DOHH2 (cell line): Measurements from ENCODE around the gene ANKDD1A.

Source experiments
- EZH2phosphoT487 ChIP-seq: fragments of 200-600 bp; sonication (generic); IDR thresholded peaks from 2 replicates; pipeline ENCODE4 v1.6.1; 2017; ENCODE audit warnings: borderline replicate concordance, mild to moderate bottlenecking, antibody characterized with exemption, low read length, moderate library complexity, mixed read lengths
- TF ChIP-seq, protein P1 (sequence below): fragments of 200-600 bp; sonication (generic); IDR thresholded peaks from one replicate; pipeline ENCODE4 v1.5.1; 2014; ENCODE audit warnings: antibody characterized with exemption, mild to moderate bottlenecking, low read depth, low read length; ENCODE audit not compliant: poor library complexity, severe bottlenecking

DNA sequence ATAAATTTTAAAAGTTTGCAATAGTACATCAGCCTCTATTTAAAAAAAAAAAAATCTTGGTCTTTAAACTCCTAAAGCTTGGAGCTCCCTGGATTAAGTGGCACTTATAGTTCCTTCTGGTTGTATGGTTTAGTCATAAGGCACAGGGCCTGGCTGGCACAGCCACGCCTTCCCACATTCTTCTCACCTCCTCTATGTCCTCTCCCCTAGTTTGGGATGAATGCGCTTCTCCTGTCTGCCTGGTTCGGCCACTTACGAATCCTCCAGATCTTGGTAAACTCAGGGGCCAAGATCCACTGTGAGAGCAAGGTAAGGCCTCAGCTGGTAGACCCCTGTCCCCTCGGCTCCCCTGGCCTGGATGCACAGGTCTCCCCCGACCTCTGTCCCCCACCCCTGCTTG, 10.0 kb downstream of the ANKDD1A start:
- TF ChIP-seq, protein P1, sequence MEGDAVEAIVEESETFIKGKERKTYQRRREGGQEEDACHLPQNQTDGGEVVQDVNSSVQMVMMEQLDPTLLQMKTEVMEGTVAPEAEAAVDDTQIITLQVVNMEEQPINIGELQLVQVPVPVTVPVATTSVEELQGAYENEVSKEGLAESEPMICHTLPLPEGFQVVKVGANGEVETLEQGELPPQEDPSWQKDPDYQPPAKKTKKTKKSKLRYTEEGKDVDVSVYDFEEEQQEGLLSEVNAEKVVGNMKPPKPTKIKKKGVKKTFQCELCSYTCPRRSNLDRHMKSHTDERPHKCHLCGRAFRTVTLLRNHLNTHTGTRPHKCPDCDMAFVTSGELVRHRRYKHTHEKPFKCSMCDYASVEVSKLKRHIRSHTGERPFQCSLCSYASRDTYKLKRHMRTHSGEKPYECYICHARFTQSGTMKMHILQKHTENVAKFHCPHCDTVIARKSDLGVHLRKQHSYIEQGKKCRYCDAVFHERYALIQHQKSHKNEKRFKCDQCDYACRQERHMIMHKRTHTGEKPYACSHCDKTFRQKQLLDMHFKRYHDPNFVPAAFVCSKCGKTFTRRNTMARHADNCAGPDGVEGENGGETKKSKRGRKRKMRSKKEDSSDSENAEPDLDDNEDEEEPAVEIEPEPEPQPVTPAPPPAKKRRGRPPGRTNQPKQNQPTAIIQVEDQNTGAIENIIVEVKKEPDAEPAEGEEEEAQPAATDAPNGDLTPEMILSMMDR = no peak
- TF ChIP-seq EZH2phosphoT487 = no peak
